HepG2 (cell line): ENCODE data around the gene SLC25A1.

Experiments
- ARNT ChIP-seq: fragments of 450-650 bp; IDR thresholded peaks from 2 replicates; pipeline ENCODE4 v1.6.1; 2017
- ETV5 ChIP-seq: IDR thresholded peaks from 2 replicates; pipeline ENCODE4 v1.6.1; 2018; ENCODE audit warnings: missing biosample characterization, missing genetic modification reagents, inconsistent platforms, borderline replicate concordance
- FOXJ3 ChIP-seq: sonication (generic); formaldehyde crosslinking; IDR thresholded peaks from 2 replicates; pipeline ENCODE4 v1.4.0; 2020; ENCODE audit warnings: missing genetic modification reagents, mild to moderate bottlenecking, borderline replicate concordance
- HDAC2 ChIP-seq: sonication (generic); formaldehyde crosslinking; IDR thresholded peaks from 2 replicates; pipeline ENCODE4 v1.4.0; 2020; ENCODE audit warnings: missing genetic modification reagents
- MXI1 ChIP-seq: IDR thresholded peaks from 3 replicates; pipeline ENCODE4 v1.6.1; 2012; ENCODE audit warnings: low read depth, low read length, inconsistent platforms, borderline replicate concordance
- TCF7L2 ChIP-seq: IDR thresholded peaks from 2 replicates; pipeline ENCODE4 v1.6.1; 2011; ENCODE audit warnings: mild to moderate bottlenecking, low read depth, low read length, moderate library complexity
- THRA ChIP-seq: sonication (generic); formaldehyde crosslinking; IDR thresholded peaks from 2 replicates; pipeline ENCODE4 v1.4.0; 2020; ENCODE audit warnings: missing genetic modification reagents, borderline replicate concordance
- ZMYM4 ChIP-seq: sonication (generic); formaldehyde crosslinking; IDR thresholded peaks from 2 replicates; pipeline ENCODE4 v1.8.1; 2023; ENCODE audit warnings: mild to moderate bottlenecking, missing genetic modification reagents
- ZNF44 ChIP-seq: sonication (generic); formaldehyde crosslinking; IDR thresholded peaks from 2 replicates; pipeline ENCODE4 v1.5.1; 2020; ENCODE audit warnings: mild to moderate bottlenecking, missing genetic modification reagents

GRCh38 chr22:19175026-19175601, 3.4 kb downstream of the SLC25A1 start:
- no peak for TF ChIP-seq ARNT
- TF ChIP-seq TCF7L2 = no peak
- TF ChIP-seq THRA (CRISPR knock-in tag) = no peak
- no peak for TF ChIP-seq HDAC2 (CRISPR knock-in tag)
- no peak for TF ChIP-seq ZNF44 (CRISPR knock-in tag)
- TF ChIP-seq ETV5 (CRISPR knock-in tag) = no peak
- no peak for TF ChIP-seq FOXJ3 (CRISPR knock-in tag)
- TF ChIP-seq MXI1 = no peak
- TF ChIP-seq ZMYM4 (CRISPR knock-in tag) = no peak
